Vagina (tissue), 2 donors: Measurements from ENCODE around the gene BDP1. TPM values are rescaled to one million over a fixed set of nuclear protein-coding genes. Genes with fewer than 3 reads are reported as not detected.
"Not testable (repeated sequence)": the region's sequence is repeated elsewhere in the genome, so short reads cannot be mapped to it uniquely, and the experiment has no call there.

Experiments
- DNase-seq, 2 donors: peaks; one replicate each; pipeline ENCODE4 v3.0.0-alpha.2; 2017; ENCODE audit errors: extremely low spot score in 2 of 2
- H3K27ac ChIP-seq: fragments of 200-600 bp; sonication (generic); one replicate; pipeline ENCODE4 v1.5.1; 2019
- H3K27me3 ChIP-seq: fragments of 200-600 bp; sonication (generic); one replicate; pipeline ENCODE4 v1.5.1; 2019
- H3K36me3 ChIP-seq, 2 donors: fragments of 200-600 bp; sonication (generic); one replicate each; pipeline ENCODE4 v1.5.1; 2017 to 2019
- H3K4me1 ChIP-seq: fragments of 200-600 bp; sonication (generic); one replicate; pipeline ENCODE4 v1.5.1; 2019
- H3K4me3 ChIP-seq, 2 donors: fragments of 200-600 bp; sonication (generic); 1 replicate in 1 of 2; 2 replicates in 1 of 2; pipeline ENCODE4 v1.5.1; 2016 to 2019
- H3K9me3 ChIP-seq: fragments of 200-600 bp; sonication (generic); one replicate; pipeline ENCODE4 v1.5.1; 2019
- POLR2A ChIP-seq, 2 donors: fragments of 450-650 bp; IDR thresholded peaks; one replicate each; pipeline ENCODE4 v1.6.1; 2017; ENCODE audit warnings: antibody characterized with exemption in 2 of 2, mild to moderate bottlenecking in 2 of 2, moderate library complexity in 2 of 2
- POLR2AphosphoS5 ChIP-seq, 2 donors: sonication (generic); formaldehyde crosslinking; IDR thresholded peaks; one replicate each; pipeline ENCODE4 v1.9.0; 2017; ENCODE audit warnings: antibody characterized with exemption in 2 of 2, mild to moderate bottlenecking in 2 of 2, low read depth in 1 of 2; ENCODE audit not compliant: insufficient read depth in 1 of 2
- intact Hi-C: fragments of 100-400 bp; cut with DNase I; formaldehyde crosslinking; loops from one replicate; pipeline ENCODE4 v1.15.1; 2023
- small RNA-seq: library from RNA; depleted of rRNA; stranded (forward); fragments of <200 nt; gene quantifications from one replicate; pipeline ENCODE3, GENCODE V24; 2016
- total RNA-seq: library from RNA; depleted of rRNA; stranded (reverse); fragments of >200 nt; gene quantifications from one replicate; pipeline ENCODE4 v1.2.3, GENCODE V29; 2016
- TF ChIP-seq, protein P1 (sequence below), 3 experiments: fragments of 450-650 bp in 2 of 3; fragments of 200-600 bp in 1 of 3; sonication (generic) in 1 of 3; IDR thresholded peaks; one replicate each; pipeline ENCODE4 v1.5.1; 2017 to 2019; ENCODE audit warnings: antibody characterized with exemption in 3 of 3, mild to moderate bottlenecking in 2 of 3, moderate library complexity in 2 of 3

Gene BDP1
- total RNA-seq, 1 donor from 2014 or later, result 35.4 TPM

DNA sequence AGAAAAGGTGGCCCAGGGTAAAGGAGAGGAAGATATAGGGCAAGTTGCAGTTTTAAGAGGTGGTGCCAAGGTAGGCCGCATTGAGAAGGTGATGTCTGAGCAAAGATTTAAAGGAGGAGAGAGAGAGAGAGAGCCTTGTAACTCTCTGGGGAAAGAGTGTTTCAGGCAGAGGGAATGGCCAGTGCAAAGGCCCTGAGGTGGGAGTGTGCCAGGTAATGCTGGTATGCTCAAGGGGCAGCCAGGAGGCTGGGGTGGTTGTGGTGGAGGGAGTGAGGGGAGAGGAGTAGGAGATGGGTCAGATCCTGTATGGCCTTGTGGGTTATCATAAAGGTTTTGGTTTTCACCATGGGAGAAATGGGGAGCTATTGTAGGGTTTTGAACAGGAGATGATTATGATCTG, 141.6 kb downstream of the BDP1 start:
- peaks cover 0 to 29% of the 10 kb centered on the region in 2 donors for H3K36me3 ChIP-seq
- H3K4me3 ChIP-seq, result no peak overlapping the region
- H3K27me3 ChIP-seq, result no peaks in the 10 kb centered on the region
- no peak overlapping the region for H3K27ac ChIP-seq
- TF ChIP-seq, protein P1, sequence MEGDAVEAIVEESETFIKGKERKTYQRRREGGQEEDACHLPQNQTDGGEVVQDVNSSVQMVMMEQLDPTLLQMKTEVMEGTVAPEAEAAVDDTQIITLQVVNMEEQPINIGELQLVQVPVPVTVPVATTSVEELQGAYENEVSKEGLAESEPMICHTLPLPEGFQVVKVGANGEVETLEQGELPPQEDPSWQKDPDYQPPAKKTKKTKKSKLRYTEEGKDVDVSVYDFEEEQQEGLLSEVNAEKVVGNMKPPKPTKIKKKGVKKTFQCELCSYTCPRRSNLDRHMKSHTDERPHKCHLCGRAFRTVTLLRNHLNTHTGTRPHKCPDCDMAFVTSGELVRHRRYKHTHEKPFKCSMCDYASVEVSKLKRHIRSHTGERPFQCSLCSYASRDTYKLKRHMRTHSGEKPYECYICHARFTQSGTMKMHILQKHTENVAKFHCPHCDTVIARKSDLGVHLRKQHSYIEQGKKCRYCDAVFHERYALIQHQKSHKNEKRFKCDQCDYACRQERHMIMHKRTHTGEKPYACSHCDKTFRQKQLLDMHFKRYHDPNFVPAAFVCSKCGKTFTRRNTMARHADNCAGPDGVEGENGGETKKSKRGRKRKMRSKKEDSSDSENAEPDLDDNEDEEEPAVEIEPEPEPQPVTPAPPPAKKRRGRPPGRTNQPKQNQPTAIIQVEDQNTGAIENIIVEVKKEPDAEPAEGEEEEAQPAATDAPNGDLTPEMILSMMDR (IDR thresholded peaks at IDR 0.05), result no peak
- TF ChIP-seq POLR2A (IDR thresholded peaks at IDR 0.05) (no peak), POLR2AphosphoS5 (IDR thresholded peaks at IDR 0.05; ENCODE audit: insufficient read depth in 1 of 2, low read depth in 1 of 2) (no peak)
- intact Hi-C loops, result no loop called here
- no peak for DNase-seq
- peaks cover 20% of the 10 kb centered on the region for H3K4me1 ChIP-seq
- H3K9me3 ChIP-seq, result no peaks in the 10 kb centered on the region

- Histone ChIP-seq H3K4me3 (no peak overlapping the region), H3K27ac (peak overlapping the region; percentile 42), H3K4me1 (peaks cover 21% of the 10 kb centered on the region), H3K9me3 (no peaks in the 10 kb centered on the region), H3K36me3 (peaks cover 0 to 36% of the 10 kb centered on the region in 2 donors), H3K27me3 (no peaks in the 10 kb centered on the region)
- intact Hi-C loops, result no loop called here
- no peak for DNase-seq
- TF ChIP-seq POLR2AphosphoS5 (IDR thresholded peaks at IDR 0.05; ENCODE audit: insufficient read depth in 1 of 2, low read depth in 1 of 2) (no peak), POLR2A (IDR thresholded peaks at IDR 0.05) (no peak)
- TF ChIP-seq, protein P1 (IDR thresholded peaks at IDR 0.05), result no peak
Measured at GRCh38 chr5:71600783-71601182, 145.3 kb downstream of the BDP1 start.

DNA sequence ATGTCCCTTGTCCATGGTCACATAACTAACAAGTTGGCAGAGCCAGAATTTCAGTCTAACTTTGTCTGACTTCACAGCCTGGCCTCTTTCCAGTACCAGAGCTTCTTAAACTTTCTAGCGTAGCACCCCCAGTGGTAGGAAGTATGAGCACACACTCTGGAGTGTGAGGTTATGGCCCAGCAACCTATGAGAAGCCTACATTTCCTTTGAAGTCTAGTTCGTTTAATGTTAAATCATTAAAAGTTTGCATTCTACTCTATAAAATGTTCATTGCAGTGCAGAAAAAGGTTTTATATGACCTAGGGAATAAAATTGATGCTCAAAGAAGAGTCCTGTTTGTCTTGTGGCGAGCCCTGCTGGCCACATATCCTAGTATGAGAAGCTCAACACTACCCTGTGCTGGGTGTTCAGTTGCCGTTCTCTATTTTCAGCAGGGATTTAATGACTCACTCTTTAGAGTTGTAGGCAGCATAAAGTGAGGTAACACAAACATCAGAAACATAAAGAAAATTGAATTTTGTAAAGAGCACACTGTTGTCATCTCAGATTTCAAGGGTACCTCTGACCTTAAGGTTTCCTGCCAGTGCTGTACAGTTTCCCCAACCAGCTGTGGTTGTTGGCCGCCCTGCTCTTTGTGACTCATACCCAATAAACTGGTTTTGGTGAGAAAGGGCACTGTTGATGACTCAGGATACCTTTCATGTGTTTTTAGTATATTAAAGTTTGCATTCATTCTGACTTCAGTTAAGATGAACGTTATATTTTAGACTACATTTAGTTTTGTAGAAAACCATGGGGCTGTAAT, 146.0 kb downstream of the BDP1 start:
- TF ChIP-seq POLR2A (IDR thresholded peaks at IDR 0.05) (no peak), POLR2AphosphoS5 (IDR thresholded peaks at IDR 0.05; ENCODE audit: insufficient read depth in 1 of 2, low read depth in 1 of 2) (peak in 1 of 2 donors; percentile 49)
- TF ChIP-seq, protein P1 (IDR thresholded peaks at IDR 0.05), result peak in 2 of 3 experiments; percentile 26 to 35
- intact Hi-C loops, result no loop called here
- Histone ChIP-seq H3K27ac (peak overlapping the region; percentile 42), H3K9me3 (no peaks in the 10 kb centered on the region), H3K36me3 (peaks cover 0 to 35% of the 10 kb centered on the region in 2 donors), H3K27me3 (no peaks in the 10 kb centered on the region), H3K4me3 (no peak overlapping the region), H3K4me1 (peaks cover 21% of the 10 kb centered on the region)
- no peak for DNase-seq

- H3K27me3 ChIP-seq, intact Hi-C loops, H3K9me3 ChIP-seq, H3K27ac ChIP-seq, DNase-seq, H3K4me3 ChIP-seq, H3K4me1 ChIP-seq: not testable (repeated sequence)
- H3K36me3 ChIP-seq, result peaks cover 0 to 13% of the 10 kb centered on the region in 2 donors
Measured at GRCh38 chr5:71609916-71610315, 154.5 kb downstream of the BDP1 start.

DNA sequence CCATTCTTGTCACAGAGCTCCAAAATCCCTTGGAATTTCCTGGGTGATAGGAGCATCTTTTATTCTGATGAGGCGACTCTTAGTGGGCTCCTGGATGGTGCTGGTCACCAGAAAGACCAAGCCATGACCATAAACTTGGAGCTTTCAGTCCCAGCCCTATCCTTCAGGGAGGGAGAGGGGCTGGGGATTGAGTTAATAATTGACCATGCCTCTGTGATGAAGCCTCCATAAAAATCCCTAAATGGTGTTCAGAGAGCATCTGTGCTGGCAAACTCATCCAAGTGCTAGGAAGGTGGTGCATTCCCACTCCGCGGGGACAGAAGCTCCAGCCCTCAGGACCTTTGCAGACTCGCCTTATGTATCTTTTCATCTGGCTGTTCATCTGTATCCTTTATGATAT, 160.4 kb downstream of the BDP1 start:
- Histone ChIP-seq H3K9me3 (no peaks in the 10 kb centered on the region), H3K4me3 (no peak overlapping the region), H3K27ac (no peak overlapping the region), H3K4me1 (no peaks in the 10 kb centered on the region), H3K36me3 (peaks cover 0 to 15% of the 10 kb centered on the region in 2 donors), H3K27me3 (no peaks in the 10 kb centered on the region)
- no peak for DNase-seq
- TF ChIP-seq, protein P1 (IDR thresholded peaks at IDR 0.05), result no peak
- TF ChIP-seq POLR2A (IDR thresholded peaks at IDR 0.05) (no peak), POLR2AphosphoS5 (IDR thresholded peaks at IDR 0.05; ENCODE audit: insufficient read depth in 1 of 2, low read depth in 1 of 2) (no peak)
- intact Hi-C loops, result no loop called here

Small RNAs within 50 kb of the gene (small RNA-seq; reads per million reads assigned to genes)
- gene HMGN1P12, result not detected

Other genes with a start within 250 kb of the BDP1 start
- gene MCCC2, start 131.7 kb downstream of the BDP1 start, total RNA-seq, result 30.7 TPM